IPS-NIHi7 (cell line): ENCODE results near the gene FAM78A.
A peak's percentile ranks its signal among the peaks of the same experiment; 100 is the strongest.
"Not testable (repeated sequence)": the region's sequence is repeated elsewhere in the genome, so short reads cannot be mapped to it uniquely, and the experiment has no call there.

Experiments
- DNase-seq: peaks from one replicate; pipeline ENCODE4 v3.0.0; 2012; ENCODE audit warnings: mixed read lengths; ENCODE audit errors: extremely low spot score

The FAM78A gene

DNA sequence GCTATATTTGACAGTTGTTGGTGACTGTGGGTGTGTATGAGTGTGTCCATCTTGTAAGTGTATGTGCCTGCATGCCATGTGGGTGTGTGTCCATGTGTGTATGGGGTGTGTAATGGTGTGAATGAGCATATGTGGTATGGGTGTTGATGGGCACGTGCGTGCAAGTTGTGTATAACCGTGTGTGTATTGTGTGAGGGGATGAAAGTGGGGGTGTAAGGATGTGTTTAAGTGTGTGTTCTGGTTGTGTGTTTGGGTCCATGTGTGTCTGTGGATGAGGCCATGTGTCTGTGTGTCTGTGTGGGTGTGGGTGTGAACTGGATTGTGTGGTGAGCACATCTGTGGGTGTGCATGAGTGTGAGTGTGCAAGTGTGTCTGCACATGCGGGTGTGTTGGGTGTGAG lies 5.9 kb upstream of the FAM78A start:
- no peak for DNase-seq

DNA sequence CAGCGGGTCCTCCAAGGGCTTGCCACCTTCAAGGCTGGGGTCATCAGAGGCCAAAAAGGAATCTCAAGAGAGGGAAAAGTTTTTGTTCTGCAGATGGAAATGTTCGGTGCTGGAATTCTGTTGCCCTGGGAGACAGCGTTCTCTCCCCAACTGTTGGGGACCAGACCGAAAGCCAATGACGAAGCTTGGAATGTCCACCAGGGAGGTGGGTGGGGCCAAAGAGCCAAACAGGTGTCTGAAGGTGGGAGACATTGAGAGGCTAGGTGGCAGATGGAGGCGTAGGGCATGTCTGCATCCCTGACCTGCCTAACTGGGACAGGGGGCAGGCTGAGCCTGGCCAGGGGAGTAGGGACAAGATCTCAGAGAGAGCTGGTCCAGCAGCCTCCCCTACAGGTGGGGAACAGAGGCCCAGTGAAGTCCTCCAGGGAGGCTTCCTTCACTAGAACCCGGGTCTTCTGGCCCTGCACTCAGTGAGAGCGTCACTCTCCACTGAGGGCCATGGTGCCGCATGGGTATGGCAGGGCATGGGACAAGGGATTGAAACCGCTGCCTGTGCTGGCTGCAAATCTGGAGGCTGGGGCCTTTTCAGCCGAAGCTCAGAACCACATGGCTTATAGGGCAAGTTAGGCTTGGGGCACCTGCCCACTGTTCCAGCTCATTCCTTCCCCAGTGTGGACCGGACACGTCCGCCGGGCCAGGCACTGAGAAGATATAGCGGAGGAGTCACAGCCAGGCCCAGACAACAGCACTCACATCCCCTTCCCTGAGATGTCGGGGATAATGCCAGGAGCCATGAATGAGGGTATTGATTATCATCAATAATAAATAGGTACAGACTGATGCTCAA lies 5.0 kb upstream of the FAM78A start:
- DNase-seq = no peak

DNA sequence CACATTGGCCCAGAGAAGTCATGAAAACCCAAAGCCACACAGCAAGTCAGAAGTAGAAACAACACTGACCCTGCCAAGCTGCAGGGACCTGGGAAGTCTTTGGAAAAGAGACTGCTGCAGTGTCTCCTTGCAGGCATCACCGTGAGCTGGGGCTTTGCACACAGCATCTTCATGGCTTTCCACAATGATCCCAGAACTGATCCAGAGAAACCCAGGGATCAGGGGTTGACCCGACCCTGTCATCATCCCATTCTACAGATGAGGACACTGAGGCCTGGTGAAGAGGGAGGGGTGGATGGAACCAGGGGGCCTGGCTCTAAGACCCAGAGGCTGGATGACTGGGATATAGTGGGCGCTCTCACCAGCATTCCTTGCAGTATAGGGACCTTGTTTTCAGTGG lies 4.3 kb upstream of the FAM78A start:
- no peak for DNase-seq

DNA sequence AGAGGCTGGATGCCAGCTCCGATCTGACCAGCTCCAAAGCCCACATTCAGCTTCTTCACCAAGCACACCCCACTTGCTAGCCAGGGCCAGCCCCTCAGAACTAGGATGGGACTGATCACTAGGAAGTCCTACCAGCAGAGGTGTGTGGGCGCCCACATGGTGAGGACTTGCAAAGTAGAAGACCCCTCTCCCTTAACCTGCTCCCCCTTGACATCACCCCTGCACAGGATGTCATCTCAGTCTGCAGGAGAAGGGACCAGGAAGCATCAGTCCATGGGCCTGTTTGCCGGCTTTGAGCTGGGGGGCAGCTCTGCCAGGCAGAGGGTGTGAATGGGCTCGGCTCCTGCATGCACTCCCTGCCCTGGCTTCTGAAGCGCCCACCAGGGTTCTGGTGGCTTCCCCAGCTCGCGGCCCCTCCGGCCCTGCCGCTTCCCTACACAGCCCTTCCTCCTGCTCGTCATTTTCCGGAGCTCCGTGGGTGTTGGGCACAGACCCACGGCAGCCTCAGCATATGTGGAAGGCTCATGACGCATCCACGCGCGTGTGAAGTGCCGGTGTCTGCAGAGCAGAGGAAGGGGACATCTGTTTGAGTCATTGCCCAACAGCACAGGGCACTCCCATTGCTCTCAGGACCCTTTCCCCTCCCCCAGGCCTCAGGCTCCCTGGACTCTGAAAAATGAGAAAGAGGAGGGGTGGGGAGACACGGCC lies 3.7 kb upstream of the FAM78A start:
- no peak for DNase-seq

DNA sequence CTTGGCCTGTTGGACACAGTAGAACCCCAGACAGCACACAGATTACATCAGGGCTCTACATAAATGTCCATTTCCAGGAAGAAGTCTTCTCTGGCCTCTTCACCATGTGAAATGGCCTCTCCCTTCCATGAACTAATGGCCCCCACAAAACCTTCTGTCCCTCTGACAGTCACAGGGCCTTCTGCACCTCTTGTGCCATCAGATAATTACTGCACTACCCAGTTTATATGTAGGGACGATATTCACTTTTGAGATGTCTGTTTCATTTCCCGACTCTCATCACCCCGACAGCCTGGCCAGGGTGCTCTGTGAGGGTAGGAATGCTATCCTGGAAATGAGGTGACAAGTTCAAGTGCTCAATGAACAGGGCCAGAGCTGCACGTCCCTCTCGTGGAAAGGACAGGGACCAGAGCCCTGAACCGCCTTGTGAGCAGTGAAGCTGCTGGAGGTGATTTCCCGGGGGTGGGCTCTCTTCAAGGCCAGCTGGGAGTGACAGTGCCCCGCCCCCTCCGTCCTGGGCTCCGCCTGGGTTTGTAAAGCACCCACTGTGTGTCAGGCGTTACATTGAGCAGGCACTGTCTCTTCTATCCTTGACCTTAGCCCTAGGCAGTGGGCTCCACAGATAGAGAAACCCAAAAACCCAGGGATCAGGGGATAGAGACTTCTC lies 3.0 kb upstream of the FAM78A start:
- no peak for DNase-seq

DNA sequence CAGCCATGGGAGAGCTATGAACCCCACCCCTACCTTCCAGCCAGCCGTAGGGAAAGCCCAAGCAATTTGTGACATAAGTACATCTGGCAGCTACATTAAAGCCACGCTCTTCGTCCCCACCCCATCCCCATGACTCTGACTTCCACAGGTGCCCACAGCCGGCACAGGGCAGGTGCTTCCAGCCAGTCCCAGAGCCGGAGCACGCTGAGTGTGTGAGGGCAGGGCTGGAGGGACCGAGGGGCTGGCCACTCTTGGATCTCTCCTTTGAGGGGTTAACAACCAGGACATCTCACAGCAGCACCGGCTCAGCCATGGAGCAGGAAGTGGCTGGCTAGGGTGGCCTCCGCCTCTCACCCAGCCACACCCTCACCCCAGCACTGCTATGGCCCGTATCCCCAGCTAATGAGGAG lies 2.4 kb upstream of the FAM78A start:
- DNase-seq = no peak

DNA sequence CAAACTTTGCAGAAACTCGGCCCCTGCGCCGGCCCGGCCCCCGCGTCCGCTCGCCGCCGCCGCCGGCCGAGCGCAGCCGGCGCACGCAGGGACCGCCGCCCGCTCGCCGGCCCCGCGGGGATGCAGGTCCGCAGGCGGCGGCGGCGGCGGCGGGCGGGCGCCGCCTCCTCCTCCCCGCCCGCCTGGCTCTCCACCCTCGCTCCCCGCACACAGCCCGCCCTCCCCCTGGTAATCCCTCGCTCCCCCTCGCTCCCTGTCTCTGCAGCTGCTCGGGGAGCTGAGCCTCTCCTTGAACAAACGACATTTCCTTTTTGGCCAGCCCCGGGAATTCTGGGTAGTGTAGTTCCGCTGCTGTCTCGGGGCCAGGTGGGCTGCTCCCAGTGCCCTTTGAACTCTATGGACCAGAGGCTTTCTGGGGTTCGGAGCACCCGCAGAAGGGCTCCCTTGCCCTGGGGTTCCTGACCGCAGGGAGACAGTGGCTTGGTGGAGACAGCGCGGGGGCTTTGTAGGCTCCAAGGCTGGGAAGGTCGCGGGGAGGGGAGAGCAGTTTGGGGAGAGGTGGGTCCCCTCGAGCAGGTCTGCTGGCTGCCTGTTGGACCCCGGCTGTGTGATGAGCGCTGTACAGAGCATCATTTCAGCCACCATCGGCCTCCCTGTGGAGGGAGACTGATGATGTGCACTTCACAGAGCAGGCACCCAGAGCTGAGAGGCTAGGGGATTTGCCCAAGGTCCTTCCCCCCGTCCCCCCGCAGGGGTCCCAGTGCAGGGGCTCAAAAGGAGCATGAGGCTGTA lies 1.8 kb upstream of the FAM78A start:
- DNase-seq = peak; percentile 97

DNA sequence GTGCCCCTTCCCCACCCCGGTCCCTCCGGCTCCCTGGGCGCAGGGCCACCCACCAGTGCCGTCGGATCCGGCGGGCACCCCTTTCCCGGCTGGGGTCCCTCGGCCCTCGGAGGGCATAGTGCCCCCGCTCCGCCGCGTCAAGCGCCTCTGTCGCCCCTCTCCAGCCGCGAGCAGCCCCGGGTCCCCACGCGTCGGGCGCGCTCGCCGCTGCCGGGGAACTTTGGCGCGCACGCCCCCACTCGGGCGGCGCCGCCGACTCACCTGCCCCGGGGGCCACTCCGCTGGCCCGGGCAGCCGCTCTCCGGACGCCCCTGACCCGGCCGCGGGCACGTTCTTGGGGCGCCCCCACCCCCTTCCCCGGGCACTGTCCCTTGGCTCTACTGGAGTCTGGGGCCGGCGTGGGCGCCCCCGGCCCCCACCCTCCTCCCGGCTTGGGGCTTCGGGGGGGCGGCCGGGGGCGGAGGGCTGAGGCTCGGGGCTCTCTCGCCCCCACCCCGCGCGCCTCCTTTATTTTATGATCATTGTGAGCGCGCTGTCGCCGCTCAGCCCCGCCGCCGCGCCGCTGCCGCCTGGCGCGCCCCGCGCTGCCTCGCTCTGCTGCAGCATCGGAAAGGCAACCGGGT lies 1.1 kb upstream of the FAM78A start:
- DNase-seq = no peak

DNA sequence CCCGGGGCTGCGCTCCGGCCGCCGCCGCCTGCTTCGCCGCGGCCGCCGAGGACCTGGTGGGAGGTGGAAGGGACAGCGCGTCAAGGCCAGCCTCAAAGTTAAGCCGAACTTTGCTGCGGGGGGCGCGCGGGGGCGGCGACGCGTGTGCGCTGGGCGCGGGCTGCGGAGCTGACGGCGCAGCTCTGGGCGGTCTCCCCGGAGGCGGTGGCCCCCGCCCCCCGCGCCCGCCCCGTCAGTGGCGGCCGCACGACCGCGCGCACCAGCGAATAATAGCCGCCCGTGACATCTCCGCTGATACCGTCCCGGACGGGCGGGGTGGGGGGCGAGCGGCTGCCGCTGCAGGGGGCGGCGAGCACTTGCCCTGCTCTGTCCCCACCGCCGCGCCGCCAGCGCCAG lies 579 bp upstream of the FAM78A start:
- DNase-seq = no peak

DNA sequence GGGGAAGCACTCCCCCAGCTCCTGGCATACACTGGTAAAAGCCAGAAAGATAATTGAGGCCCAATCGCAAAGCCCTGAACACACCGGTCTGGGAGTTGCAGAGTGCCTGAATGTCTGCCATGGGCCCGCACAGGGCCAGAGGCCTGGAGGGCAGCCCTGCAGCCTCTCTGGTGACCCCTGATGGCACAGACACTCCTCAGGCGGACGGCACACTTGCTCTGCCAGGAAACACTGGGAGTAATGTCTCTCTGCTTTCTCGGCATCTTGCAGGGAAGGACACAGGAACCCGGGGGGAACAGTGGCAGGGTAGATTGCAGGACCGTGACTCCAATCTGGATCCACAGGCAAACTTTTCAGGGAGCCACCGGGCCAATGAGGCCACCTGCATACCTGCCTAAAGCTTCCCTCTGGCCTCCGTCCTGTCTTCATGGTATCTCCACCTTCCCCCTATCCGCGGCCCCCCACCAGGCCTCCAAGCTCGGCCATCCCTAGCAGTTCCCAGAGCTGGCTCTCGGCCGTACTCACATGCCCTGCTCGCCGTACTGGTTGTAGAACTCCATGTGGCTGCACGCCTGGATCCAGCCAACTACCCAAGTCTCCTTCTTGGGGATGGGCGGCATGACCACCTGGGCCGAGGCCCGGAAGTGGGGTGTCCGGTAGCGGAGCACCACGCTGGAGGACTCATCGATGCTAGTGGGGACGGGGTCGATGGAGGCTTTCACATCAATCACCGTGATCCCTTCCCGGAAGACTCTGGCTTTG lies 797 bp downstream of the FAM78A start:
- peak; percentile 70 for DNase-seq

DNA sequence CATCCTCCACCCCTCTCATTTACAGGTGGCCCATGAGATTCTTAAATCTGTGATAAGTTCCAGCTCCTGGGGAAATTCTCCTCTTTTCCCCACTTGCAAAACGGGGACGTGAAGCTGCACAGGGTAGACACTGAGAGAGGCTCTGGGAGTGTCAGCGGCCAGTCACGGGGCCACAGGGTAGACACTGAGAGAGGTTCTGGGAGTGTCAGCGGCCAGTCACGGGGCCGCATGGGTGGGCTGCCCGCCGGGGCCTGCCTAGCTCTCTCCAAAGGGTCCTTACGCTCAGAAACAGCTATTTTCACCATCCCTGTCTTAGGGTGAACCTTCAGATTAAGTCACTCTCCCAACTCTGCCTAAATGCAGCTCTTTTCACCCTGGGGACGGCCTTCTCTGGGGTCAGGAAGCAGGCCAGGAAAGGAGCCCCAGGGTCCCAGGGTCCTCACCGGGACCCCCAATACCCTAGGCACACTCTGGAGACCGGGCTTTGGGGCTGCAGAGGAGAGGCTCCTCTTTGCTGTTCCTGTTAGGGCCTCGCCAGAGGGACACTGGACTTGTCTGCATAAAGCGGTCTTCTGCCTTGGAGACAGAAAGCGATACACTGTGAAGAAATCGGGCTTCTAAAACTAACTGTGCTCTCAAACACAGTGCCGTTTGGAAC lies 1.5 kb downstream of the FAM78A start:
- no peak for DNase-seq

DNA sequence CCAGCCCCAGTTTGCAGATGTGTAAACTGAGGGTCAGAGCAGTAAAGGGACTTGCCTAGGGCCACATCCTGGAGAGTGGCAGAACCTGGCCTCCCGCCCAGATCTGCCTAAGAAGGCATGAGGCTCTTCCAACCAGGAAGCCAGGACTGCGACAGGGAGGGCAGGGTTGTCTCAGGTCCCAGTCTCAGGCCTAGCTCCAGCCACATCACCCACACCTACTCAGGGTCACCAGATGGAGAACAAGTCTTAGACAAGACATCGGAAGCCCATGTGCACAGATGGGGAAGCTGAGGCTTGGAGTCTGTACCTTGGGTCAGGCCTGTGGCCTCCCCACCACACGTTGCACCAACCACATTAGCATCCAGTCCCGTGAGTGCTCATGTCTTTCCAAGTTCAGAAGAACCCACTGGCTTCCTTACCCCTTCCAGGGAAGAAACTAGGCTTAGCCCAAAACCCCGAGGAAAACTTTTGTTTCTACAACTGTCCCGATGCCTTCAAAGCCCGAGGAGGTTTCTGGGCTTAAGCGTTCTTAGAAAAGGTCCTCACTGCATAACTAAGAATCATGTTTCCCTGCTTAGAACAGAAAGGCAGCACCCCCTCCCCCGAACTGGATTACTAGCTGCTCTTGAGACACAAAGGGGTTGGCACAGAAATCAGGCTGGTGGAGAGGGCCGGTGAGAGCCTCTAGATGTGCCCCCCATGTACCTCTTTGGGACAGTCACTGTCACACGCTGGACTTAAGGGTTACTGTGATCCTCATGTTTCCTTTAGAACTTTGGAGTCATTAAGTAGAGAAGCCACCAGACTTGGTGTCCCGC lies 2.2 kb downstream of the FAM78A start:
- DNase-seq = no peak

DNA sequence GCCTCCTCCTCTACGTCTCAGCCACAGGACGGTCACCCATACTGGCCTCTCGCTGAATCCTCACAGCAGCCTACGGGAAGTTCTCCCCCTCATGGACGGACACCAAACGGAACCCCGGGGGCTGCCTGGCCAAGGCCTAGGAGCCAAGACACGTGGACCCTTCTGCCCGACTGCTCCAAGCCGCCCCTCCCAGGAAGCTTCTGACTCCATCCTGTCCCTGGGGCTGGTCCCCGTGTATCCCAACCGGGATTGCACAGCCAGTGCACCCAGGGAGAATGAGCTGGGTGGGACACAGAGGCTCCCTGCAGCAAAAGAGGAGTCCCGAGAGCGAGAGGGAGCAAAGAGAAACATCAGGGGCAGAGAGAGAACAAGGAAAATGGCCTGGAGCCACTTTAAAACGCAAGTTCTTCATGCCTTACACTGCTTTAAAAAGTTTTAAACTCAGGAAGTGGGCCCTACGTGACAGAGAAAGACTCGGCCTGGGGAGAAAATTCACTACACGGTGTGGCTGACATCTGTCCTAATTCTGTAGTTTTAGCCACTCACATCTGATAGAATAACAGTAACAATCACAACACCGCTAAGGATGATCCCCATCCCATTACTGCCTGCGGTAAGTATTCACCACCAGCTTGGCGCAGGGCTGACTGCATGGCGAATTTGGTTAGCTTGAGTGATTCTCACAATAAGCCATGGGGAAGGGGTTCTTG lies 3.0 kb downstream of the FAM78A start:
- DNase-seq = no peak

DNA sequence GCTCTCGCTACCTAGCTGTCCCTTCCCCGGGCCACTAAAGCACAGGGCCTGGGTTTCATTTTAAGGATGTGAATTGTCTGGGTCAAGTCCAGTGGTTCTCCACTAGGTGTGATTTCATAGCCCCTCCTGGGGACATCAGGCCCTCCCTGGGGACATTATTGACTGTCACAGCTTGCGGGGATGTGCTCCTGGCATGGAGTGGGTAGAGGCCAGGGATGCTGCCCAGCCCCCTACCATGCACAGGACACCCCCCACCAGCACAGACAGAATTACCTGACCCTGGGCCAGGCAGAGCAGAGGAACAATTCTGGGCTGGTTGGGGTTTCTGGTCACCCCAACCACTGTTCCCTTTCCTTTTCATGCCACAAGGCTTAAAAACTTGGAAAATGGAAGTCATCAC lies 4.1 kb downstream of the FAM78A start:
- DNase-seq = no peak

DNA sequence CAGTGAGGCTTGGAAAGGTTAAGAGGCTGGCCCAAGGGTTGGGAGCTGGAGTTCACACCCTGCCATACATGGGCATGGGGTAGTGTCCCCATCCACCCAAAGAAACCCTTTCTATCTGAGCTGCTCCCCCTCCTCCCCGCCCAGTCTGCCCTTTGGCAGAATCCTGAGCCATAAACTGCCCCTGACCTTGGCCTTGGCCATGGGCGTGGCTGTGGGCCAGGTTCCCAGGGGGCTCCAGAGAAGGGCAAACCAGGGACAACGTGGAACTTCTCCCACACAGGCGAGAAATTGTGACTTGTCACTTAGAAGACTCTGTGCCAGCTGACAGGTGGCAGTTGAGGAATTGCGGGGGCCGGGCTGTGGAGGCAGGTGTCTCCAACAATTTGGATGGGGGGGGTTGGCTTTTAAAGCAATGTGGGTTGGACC lies 4.8 kb downstream of the FAM78A start:
- DNase-seq = no peak

DNA sequence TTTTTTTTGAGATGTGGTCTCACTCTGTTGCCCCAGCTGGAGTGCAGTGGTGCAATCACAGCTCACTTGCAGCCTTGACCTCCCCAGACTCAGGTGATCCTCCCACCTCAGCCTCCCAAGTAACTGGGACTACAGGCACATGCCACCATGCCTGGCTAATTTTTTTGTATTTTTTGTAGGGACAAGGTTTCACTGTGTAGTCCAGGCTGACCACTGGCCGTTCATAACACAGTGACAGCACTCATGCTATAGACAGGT lies 5.4 kb downstream of the FAM78A start:
- DNase-seq = not testable (repeated sequence)

DNA sequence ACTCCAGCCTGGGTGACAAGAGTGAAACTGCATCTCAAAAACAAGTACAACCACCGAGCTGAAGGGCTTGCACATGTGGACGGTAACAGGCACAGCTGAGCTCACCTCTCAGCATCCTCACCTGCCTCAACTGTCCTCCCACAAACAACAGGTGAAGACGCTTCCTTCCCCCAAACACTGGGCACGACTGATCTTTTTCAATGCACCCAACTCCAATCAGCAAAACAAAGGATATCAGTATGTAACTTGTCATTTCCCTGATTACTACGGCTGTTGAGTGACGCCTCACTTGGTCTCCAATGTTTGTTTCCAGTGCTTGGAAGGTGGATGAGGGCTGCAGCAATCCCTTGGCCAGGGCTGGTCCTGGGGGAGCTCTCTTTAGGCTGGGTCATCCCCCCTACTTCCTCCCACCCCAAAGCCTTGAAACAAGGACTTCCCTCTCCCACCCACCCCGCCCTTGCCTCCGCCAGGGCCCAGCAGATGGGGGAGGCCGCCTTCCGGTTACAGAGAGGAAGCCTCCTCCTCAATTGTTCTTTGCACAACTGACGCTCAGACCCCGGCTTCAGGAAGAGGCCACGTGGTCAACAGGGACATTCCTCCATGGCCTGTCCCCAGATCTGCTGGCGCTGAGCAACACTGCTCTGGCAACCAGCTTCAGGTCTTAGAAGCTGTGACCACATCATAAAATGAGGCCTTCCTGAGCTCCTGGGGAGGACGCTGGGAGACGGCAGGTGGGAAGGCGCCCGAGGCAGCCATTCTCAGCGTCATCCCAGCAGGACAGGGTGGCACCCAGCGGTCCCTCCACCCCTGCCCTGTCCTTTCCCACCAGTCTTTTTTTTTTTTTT lies 5.9 kb downstream of the FAM78A start:
- DNase-seq = no peak
